GM12873 (cell line): ENCODE data around the gene TP53TG5.

Source experiments
- CTCF ChIP-seq: IDR thresholded peaks from 2 replicates; pipeline ENCODE4 v1.5.1; 2012; ENCODE audit warnings: low read depth, mild to moderate bottlenecking, moderate library complexity, low read length, control low read depth; ENCODE audit not compliant: insufficient read depth; ENCODE audit errors: missing control alignments

TP53TG5 gene

GRCh38 chr20:45343532-45344167 is 34.5 kb downstream of the TP53TG5 start:
- TF ChIP-seq CTCF, result no peak

GRCh38 chr20:45342855-45343531 is 35.1 kb downstream of the TP53TG5 start:
- no peak for TF ChIP-seq CTCF

GRCh38 chr20:45341939-45342854 is 35.9 kb downstream of the TP53TG5 start:
- no peak for TF ChIP-seq CTCF

- no peak for TF ChIP-seq CTCF
Observed at GRCh38 chr20:45341579-45341938, 36.6 kb downstream of the TP53TG5 start.

- TF ChIP-seq CTCF, result no peak
Observed at GRCh38 chr20:45340951-45341350, 37.2 kb downstream of the TP53TG5 start.

GRCh38 chr20:45340236-45340847 is 37.8 kb downstream of the TP53TG5 start:
- no peak for TF ChIP-seq CTCF

- no peak for TF ChIP-seq CTCF
Observed at GRCh38 chr20:45339799-45340198, 38.3 kb downstream of the TP53TG5 start.
